Endothelial cell of umbilical vein (primary cell): ENCODE data around the gene ANGPTL4. TPM values are rescaled to one million over a fixed set of nuclear protein-coding genes. Genes with fewer than 3 reads are reported as not detected.

ENCODE experiments used
- BruUV-seq: library from RNA; stranded (reverse); fragments of 400-500 nt; replicated peaks from 2 replicates; lab custom pipeline; 2021; lab: Mats Ljungman, UMichigan
- CTCF ChIA-PET: fragments of 300-600, 350-600 bp; sonication (Branson Sonifier 250); formaldehyde crosslinking; loops from one replicate; lab custom pipeline; 2021; ENCODE audit warnings: antibody characterized with exemption, inconsistent platforms; lab: Charles Lee
- POLR2A ChIA-PET: fragments of 300-600, 350-600 bp; sonication (Branson Sonifier 250); formaldehyde crosslinking; loops from one replicate; lab custom pipeline; 2021; ENCODE audit warnings: antibody characterized with exemption, inconsistent platforms; lab: Charles Lee
- DNase-seq: peaks from one replicate; pipeline ENCODE4 v3.0.0-alpha.2; 2011; ENCODE audit warnings: low read depth, low spot score
- FAIRE-seq: peaks from 2 replicates; lab custom pipeline; 2011; peaks lifted over from hg19 to GRCh38; lab: Jason Lieb, UNC
- H2AFZ ChIP-seq: 2 replicates; pipeline ENCODE4 v1.6.0; 2012; ENCODE audit warnings: low read depth, low read length, control low read depth, inconsistent platforms
- H3K27ac ChIP-seq: 2 replicates; pipeline ENCODE4 v1.5.1; 2011; ENCODE audit warnings: low read depth, mild to moderate bottlenecking, control low read depth, low read length, moderate library complexity; ENCODE audit not compliant: insufficient read depth
- H3K27me3 ChIP-seq, 2 experiments: 2 replicates each; pipeline versions ENCODE4 v1.6.0 to v1.6.1; 2011; ENCODE audit warnings: low read length in 2 of 2, mixed read lengths in 1 of 2; ENCODE audit not compliant: control insufficient read depth in 2 of 2, insufficient read depth in 2 of 2
- H3K36me3 ChIP-seq, 2 experiments: 2 replicates in 1 of 2; 3 replicates in 1 of 2; pipeline ENCODE4 v1.5.1; 2011; ENCODE audit warnings: low read length in 2 of 2, mild to moderate bottlenecking in 1 of 2, moderate library complexity in 1 of 2; ENCODE audit not compliant: control insufficient read depth in 2 of 2, insufficient read depth in 2 of 2; ENCODE audit errors: extremely low read depth in 1 of 2
- H3K4me1 ChIP-seq: 3 replicates; pipeline ENCODE4 v1.5.1; 2011; ENCODE audit warnings: mild to moderate bottlenecking, low read length; ENCODE audit not compliant: control insufficient read depth, insufficient read depth; ENCODE audit errors: extremely low read depth
- H3K4me2 ChIP-seq: 2 replicates; pipeline ENCODE4 v1.6.1; 2011; ENCODE audit warnings: low read length, control low read depth, mixed read lengths; ENCODE audit not compliant: insufficient read depth
- H3K4me3 ChIP-seq, 3 experiments: fragments of 200-600 bp in 1 of 3; sonication (generic), shearing (Covaris generic) in 1 of 3; replicated peaks in 1 of 3; 2 replicates each; pipeline ENCODE4 v1.5.1; 2011 to 2016; ENCODE audit warnings: control low read depth in 3 of 3, low read length in 3 of 3, mild to moderate bottlenecking in 2 of 3, inconsistent platforms in 1 of 3, low read depth in 1 of 3, moderate library complexity in 1 of 3; ENCODE audit not compliant: insufficient read depth in 1 of 3
- H3K79me2 ChIP-seq: 2 replicates; pipeline ENCODE4 v1.6.0; 2012; ENCODE audit warnings: low read length, inconsistent platforms; ENCODE audit not compliant: control insufficient read depth, insufficient read depth
- H3K9ac ChIP-seq: replicated peaks from 2 replicates; pipeline ENCODE3; 2011; ENCODE audit warnings: low read length, control low read depth; ENCODE audit not compliant: insufficient read depth; ENCODE audit errors: extremely low read depth
- H3K9me1 ChIP-seq: replicated peaks from 3 replicates; pipeline ENCODE4 v1.6.0; 2011; ENCODE audit warnings: mild to moderate bottlenecking, low read length; ENCODE audit not compliant: control insufficient read depth, insufficient read depth; ENCODE audit errors: extremely low read depth
- H3K9me3 ChIP-seq: replicated peaks from 2 replicates; pipeline ENCODE4 v1.5.1; 2012; ENCODE audit warnings: low read length, inconsistent platforms; ENCODE audit not compliant: control insufficient read depth, insufficient read depth
- H4K20me1 ChIP-seq: replicated peaks from 2 replicates; pipeline ENCODE3; 2011; ENCODE audit warnings: mild to moderate bottlenecking, low read length; ENCODE audit not compliant: control insufficient read depth, insufficient read depth; ENCODE audit errors: extremely low read depth
- CTCF ChIP-seq, 2 donors: IDR thresholded peaks; 1 replicate in 1 of 2; 2 replicates in 1 of 2; pipeline ENCODE4 v1.5.1; 2011; ENCODE audit warnings: low read length in 2 of 2, mild to moderate bottlenecking in 2 of 2, moderate library complexity in 2 of 2, control low read depth in 1 of 2, inconsistent platforms in 1 of 2, low read depth in 1 of 2; ENCODE audit not compliant: insufficient read depth in 1 of 2; ENCODE audit errors: extremely low read depth in 1 of 2
- EZH2 ChIP-seq: IDR thresholded peaks from 2 replicates; pipeline ENCODE4 v1.6.1; 2012; ENCODE audit warnings: borderline replicate concordance, low read depth, mild to moderate bottlenecking, moderate library complexity, low read length, inconsistent platforms; ENCODE audit not compliant: severe bottlenecking
- FOS ChIP-seq: IDR thresholded peaks from 2 replicates; pipeline ENCODE4 v1.6.1; 2011; ENCODE audit warnings: mild to moderate bottlenecking, low read length, moderate library complexity, borderline replicate concordance; ENCODE audit not compliant: insufficient read depth
- GATA2 ChIP-seq: IDR thresholded peaks from 2 replicates; pipeline ENCODE4 v1.7.0; 2011; ENCODE audit warnings: low read depth, mild to moderate bottlenecking, moderate library complexity, mixed read lengths, low read length; ENCODE audit not compliant: insufficient read length, insufficient read depth
- JUN ChIP-seq: IDR thresholded peaks from 2 replicates; pipeline ENCODE4 v1.6.1; 2011; ENCODE audit warnings: borderline replicate concordance, low read depth; ENCODE audit not compliant: insufficient read length, insufficient read depth
- MAX ChIP-seq: IDR thresholded peaks from 2 replicates; pipeline ENCODE4 v1.6.1; 2011; ENCODE audit not compliant: insufficient read depth, insufficient read length
- MYC ChIP-seq: IDR thresholded peaks from one replicate; pipeline ENCODE4 v1.6.1; 2011; ENCODE audit warnings: mild to moderate bottlenecking, low read depth, low read length
- POLR2A ChIP-seq: IDR thresholded peaks from 2 replicates; pipeline ENCODE4 v1.6.1; 2012; ENCODE audit warnings: low read depth, mild to moderate bottlenecking, control low read depth, low read length
- POLR2AphosphoS5 ChIP-seq: IDR thresholded peaks from 2 replicates; pipeline ENCODE4 v1.6.1; 2012; ENCODE audit warnings: low read depth, mild to moderate bottlenecking, control low read depth, low read length, moderate library complexity; ENCODE audit not compliant: insufficient read depth
- dilution Hi-C: fragments of 300-500 bp; cut with MboI; formaldehyde crosslinking; loops from one replicate; pipeline ENCODE4 v1.15.0; 2019; ENCODE audit warnings: low sequenced_read_pairs; ENCODE audit not compliant: extremely low pct_ligation_motif_present
- intact Hi-C: fragments of 100-400 bp; cut with micrococcal nuclease; formaldehyde crosslinking; loops from one replicate; pipeline ENCODE4 v1.10.0; 2022
- polyA plus RNA-seq, 4 experiments: library from polyadenylated mRNA; depleted of rRNA in 3 of 4; stranded (reverse) in 3 of 4; unstranded in 1 of 4; fragments of >200 nt; gene quantifications; 2 replicates each; pipeline versions ENCODE4 v1.2.1 to v1.2.3, GENCODE V29; 2011 to 2012; ENCODE audit warnings: missing spikeins in 1 of 4
- total RNA-seq: library from RNA; stranded (reverse); gene quantifications from 2 replicates; pipeline ENCODE4 v1.2.3, GENCODE V29; 2021

ANGPTL4 gene
- total and polyA plus RNA-seq, 2 donors (not counting 3 experiments of a cell fraction or from before 2014, with no cell fraction given) = 3.9 to 14.1 TPM

GRCh38 chr19:8401981-8402411, 38.0 kb downstream of the ANGPTL4 start:
- BruUV-seq = no TSS peak
- H3K27me3 ChIP-seq = no peaks in the 10 kb centered on the region
- H2AFZ ChIP-seq = no peak overlapping the region
- no peaks in the 10 kb centered on the region for H3K9me1 ChIP-seq
- peaks cover 3% of the 10 kb centered on the region for H3K4me1 ChIP-seq
- H3K27ac ChIP-seq = no peak overlapping the region
- H3K36me3 ChIP-seq = peaks cover 0 to 31% of the 10 kb centered on the region in 2 experiments
- no peaks in the 10 kb centered on the region for H3K9me3 ChIP-seq
- H4K20me1 ChIP-seq = no peaks in the 10 kb centered on the region
- ChIA-PET POLR2A (no interaction called here), CTCF (interaction anchor here (1.0 kb wide), 1 partner anchor 48 kb away, joined by 3 read pairs; no protein-coding TSS in a partner anchor)
- H3K9ac ChIP-seq = no peak overlapping the region
- H3K4me3 ChIP-seq = no peak overlapping the region
- H3K79me2 ChIP-seq = peaks cover 16% of the 10 kb centered on the region
- TF ChIP-seq FOS (no peak), EZH2 (no peak), GATA2 (no peak), MYC (no peak), POLR2A (no peak)
- intact Hi-C loops = no loop called here
- FAIRE-seq (no peak), DNase-seq (no peak)
- dilution Hi-C loops = no loop called here
- no peak overlapping the region for H3K4me2 ChIP-seq

- H3K36me3 ChIP-seq = peaks cover 0 to 31% of the 10 kb centered on the region in 2 experiments
- H3K9me1 ChIP-seq = no peaks in the 10 kb centered on the region
- no peak overlapping the region for H2AFZ ChIP-seq
- TF ChIP-seq JUN = no peak
- TF ChIP-seq MAX = no peak
- TF ChIP-seq CTCF (IDR thresholded peaks at IDR 0.05; ENCODE audit: extremely low read depth in 1 of 2, insufficient read depth in 1 of 2, low read depth in 1 of 2, low read length in 2 of 2) = no peak
- no peak for TF ChIP-seq GATA2
- TF ChIP-seq POLR2AphosphoS5 = no peak
- TF ChIP-seq POLR2A = no peak
- no peak for TF ChIP-seq MYC
- no peak for TF ChIP-seq FOS
- TF ChIP-seq EZH2 = no peak
- H3K4me1 ChIP-seq = no peaks in the 10 kb centered on the region
- no peak overlapping the region for H3K9ac ChIP-seq
- intact Hi-C loops (no loop called here), dilution Hi-C loops (no loop called here)
- BruUV-seq = no TSS peak
- DNase-seq (no peak), FAIRE-seq (no peak)
- H3K27me3 ChIP-seq = no peaks in the 10 kb centered on the region
- CTCF ChIA-PET = interaction anchor here (1.0 to 2.0 kb wide), 2 partner anchors 10 to 67 kb away, joined by 3 to 9 read pairs; partner anchors contain the start of gene MARCHF2
- no peak overlapping the region for H3K27ac ChIP-seq
- POLR2A ChIA-PET = no interaction called here
- H3K4me2 ChIP-seq = no peak overlapping the region
- H3K9me3 ChIP-seq = no peaks in the 10 kb centered on the region
- H3K79me2 ChIP-seq = peaks cover 4% of the 10 kb centered on the region
- H4K20me1 ChIP-seq = no peaks in the 10 kb centered on the region
- no peak overlapping the region for H3K4me3 ChIP-seq
Observed at GRCh38 chr19:8403098-8403819, 39.3 kb downstream of the ANGPTL4 start.
